ENCODE results near the gene ROBO1. TPM values are rescaled to one million over a fixed set of nuclear protein-coding genes. Genes with fewer than 3 reads are reported as not detected.
"Not testable (repeated sequence)": the region's sequence is repeated elsewhere in the genome, so short reads cannot be mapped to it uniquely, and the experiment has no call there.

Gene ROBO1
- polyA plus RNA-seq, 3 donors = 86.9 to 107 (median 102) TPM

GRCh38 chr3:78917536-78917935 is 850.3 kb downstream of the ROBO1 start:
- DNase-seq = no peak

- DNase-seq = no peak
These were observed 854.1 kb downstream of the ROBO1 start for GRCh38 chr3:78913711-78914110.

GRCh38 chr3:78912687-78913086 is 855.1 kb downstream of the ROBO1 start:
- DNase-seq = no peak

- no peak for DNase-seq
These were observed 855.5 kb downstream of the ROBO1 start for GRCh38 chr3:78912259-78912658.

- no peak for DNase-seq
These were observed 856.4 kb downstream of the ROBO1 start for GRCh38 chr3:78911394-78911793.

GRCh38 chr3:78908236-78908635 is 859.6 kb downstream of the ROBO1 start:
- no peak for DNase-seq

- no peak for DNase-seq
These were observed 860.4 kb downstream of the ROBO1 start for GRCh38 chr3:78907367-78907766.

- no peak for DNase-seq
These were observed 860.9 kb downstream of the ROBO1 start for GRCh38 chr3:78906930-78907329.

GRCh38 chr3:78906245-78906644 is 861.6 kb downstream of the ROBO1 start:
- no peak for DNase-seq

GRCh38 chr3:78905700-78906099 is 862.1 kb downstream of the ROBO1 start:
- DNase-seq = no peak

- DNase-seq = no peak
These were observed 866.3 kb downstream of the ROBO1 start for GRCh38 chr3:78901544-78901943.

GRCh38 chr3:78900880-78901279 is 866.9 kb downstream of the ROBO1 start:
- DNase-seq = no peak

GRCh38 chr3:78900426-78900825 is 867.4 kb downstream of the ROBO1 start:
- no peak for DNase-seq

- no peak for DNase-seq
These were observed 872.3 kb downstream of the ROBO1 start for GRCh38 chr3:78895528-78895927.

GRCh38 chr3:78894787-78895186 is 873.0 kb downstream of the ROBO1 start:
- no peak for DNase-seq

GRCh38 chr3:78893161-78893560 is 874.6 kb downstream of the ROBO1 start:
- DNase-seq = no peak

- no peak for DNase-seq
These were observed 878.5 kb downstream of the ROBO1 start for GRCh38 chr3:78889348-78889747.

- no peak for DNase-seq
These were observed 879.2 kb downstream of the ROBO1 start for GRCh38 chr3:78888635-78889034.

GRCh38 chr3:78887547-78888011 is 880.2 kb downstream of the ROBO1 start:
- DNase-seq = no peak

GRCh38 chr3:78887029-78887428 is 880.8 kb downstream of the ROBO1 start:
- no peak for DNase-seq

- not testable (repeated sequence) for DNase-seq
These were observed 883.2 kb downstream of the ROBO1 start for GRCh38 chr3:78884567-78884966.

- no peak for DNase-seq
These were observed 885.5 kb downstream of the ROBO1 start for GRCh38 chr3:78882251-78882650.

GRCh38 chr3:78881501-78881900 is 886.3 kb downstream of the ROBO1 start:
- DNase-seq = no peak

GRCh38 chr3:78880603-78881461 is 887.0 kb downstream of the ROBO1 start:
- no peak for DNase-seq

All from renal pelvis (tissue), 4 donors.